ENCODE data around the gene ACADSB.

DNA sequence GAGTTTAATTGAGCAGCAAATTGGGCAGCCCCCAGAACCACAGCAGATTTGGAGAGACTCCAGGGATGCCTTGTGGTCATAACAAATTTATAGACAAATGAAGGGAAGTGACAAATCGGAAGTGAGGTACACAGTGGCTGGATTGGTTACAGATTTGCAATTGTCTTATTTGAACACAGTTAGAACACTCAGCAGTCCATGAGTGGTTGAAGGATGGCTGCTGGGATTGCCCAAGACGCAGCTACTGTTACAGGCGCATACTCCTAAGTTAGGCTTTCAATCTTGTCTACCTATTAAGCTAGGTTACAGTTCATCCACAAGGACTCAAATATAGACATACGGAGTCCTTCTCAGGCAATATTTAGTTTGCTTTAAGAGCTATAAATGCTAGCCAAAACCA is 7.4 kb downstream of the ACADSB start:
- TF ChIP-seq CTCF (IDR thresholded peaks at IDR 0.05), result no peak
- TF ChIP-seq EZH2phosphoT487 (IDR thresholded peaks at IDR 0.05), result no peak

All from neural progenitor cell (in vitro differentiated cells).